ENCODE results near the gene C7orf25. TPM values are rescaled to one million over a fixed set of nuclear protein-coding genes. Genes with fewer than 3 reads are reported as not detected.

C7orf25 gene
- total and polyA plus RNA-seq, 3 experiments from 2014 or later = 2.5 to 5.2 (median 4.6) TPM

- Mint-ChIP-seq H3K9me3 (no peaks in the 10 kb centered on the region), H3K36me3 (peaks cover 0 to 9% (median 0%) of the 10 kb centered on the region in 3 donors), H3K27me3 (no peaks in the 10 kb centered on the region), H3K4me3 (peak overlapping the region; percentile 45 to 97 (median 91)), H3K4me1 (peaks cover 24 to 54% (median 45%) of the 10 kb centered on the region in 3 donors), H3K27ac (peak overlapping the region in 1 of 8 donors; percentile 88)
- Histone ChIP-seq H3K36me3 (ENCODE audit: insufficient read depth, low read length) (peaks cover 3% of the 10 kb centered on the region), H3K27ac (ENCODE audit: low read depth, low read length) (no peak overlapping the region), H3K27me3 (ENCODE audit: insufficient read depth, low read length, poor library complexity, severe bottlenecking) (no peaks in the 10 kb centered on the region), H3K4me3 (ENCODE audit: low read length) (no peak overlapping the region), H3K4me1 (ENCODE audit: insufficient read depth, low read length) (peaks cover 34% of the 10 kb centered on the region), H3K9me3 (ENCODE audit: low read length) (no peaks in the 10 kb centered on the region)
- DNase-seq = no peak
- CTCF ChIA-PET = interaction anchor here (1.6 kb wide), 1 partner anchor 10 kb away, joined by 4 read pairs; no protein-coding TSS in a partner anchor
- POLR2A ChIA-PET = interaction anchor here (1.3 kb wide), 1 partner anchor 22 kb away, joined by 7 read pairs; the partner anchor contains the start of genes MRPL32 and PSMA2
These were observed 1.6 kb downstream of the C7orf25 start for GRCh38 chr7:42910306-42910705.

- no peak for DNase-seq
- H3K27me3 Mint-ChIP-seq = no peaks in the 10 kb centered on the region
- no peak overlapping the region for H3K4me3 Mint-ChIP-seq
- H3K27ac Mint-ChIP-seq = no peak overlapping the region
- no peak overlapping the region for H3K4me3 ChIP-seq (ENCODE audit: low read length)
- ChIA-PET POLR2A (no interaction called here), CTCF (interaction anchor here (1.2 kb wide), 1 partner anchor 675 kb away, joined by 3 read pairs; no protein-coding TSS in a partner anchor)
- no peaks in the 10 kb centered on the region for H3K9me3 Mint-ChIP-seq
- no peaks in the 10 kb centered on the region for H3K27me3 ChIP-seq (ENCODE audit: insufficient read depth, low read length, poor library complexity, severe bottlenecking)
- no peaks in the 10 kb centered on the region for H3K9me3 ChIP-seq (ENCODE audit: low read length)
- peaks cover 19 to 38% (median 28%) of the 10 kb centered on the region in 3 donors for H3K4me1 Mint-ChIP-seq
- peaks cover 0 to 5% (median 0%) of the 10 kb centered on the region in 3 donors for H3K36me3 Mint-ChIP-seq
- H3K36me3 ChIP-seq (ENCODE audit: insufficient read depth, low read length) = peaks cover 3% of the 10 kb centered on the region
- peaks cover 20% of the 10 kb centered on the region for H3K4me1 ChIP-seq (ENCODE audit: insufficient read depth, low read length)
- no peak overlapping the region for H3K27ac ChIP-seq (ENCODE audit: low read depth, low read length)
These were observed 4.6 kb downstream of the C7orf25 start for GRCh38 chr7:42907316-42907715.

DNA sequence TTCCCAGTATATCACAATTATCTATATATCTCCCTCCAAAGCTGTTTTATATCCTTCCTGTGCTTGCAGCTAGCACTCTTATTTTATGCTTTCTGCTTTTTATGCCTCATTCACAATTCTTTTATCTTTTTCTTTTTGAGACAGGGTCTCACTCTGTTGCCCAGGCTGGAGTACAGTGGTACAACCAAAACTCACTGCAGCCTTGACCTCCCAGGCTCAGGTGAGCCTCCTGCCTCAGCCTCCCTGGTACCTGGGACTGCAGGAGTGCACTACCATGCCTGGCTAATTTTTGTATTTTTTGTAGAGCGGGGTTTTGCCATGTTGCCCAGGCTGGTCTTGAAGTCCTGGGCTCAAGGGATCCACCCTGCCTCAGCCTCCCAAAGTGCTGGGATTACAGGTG, 5.7 kb downstream of the C7orf25 start:
- no peak overlapping the region for H3K4me3 Mint-ChIP-seq
- H3K9me3 ChIP-seq (ENCODE audit: low read length) = no peaks in the 10 kb centered on the region
- H3K9me3 Mint-ChIP-seq = no peaks in the 10 kb centered on the region
- H3K4me3 ChIP-seq (ENCODE audit: low read length) = no peak overlapping the region
- POLR2A ChIA-PET = no interaction called here
- no peaks in the 10 kb centered on the region for H3K36me3 Mint-ChIP-seq
- CTCF ChIA-PET = interaction anchor here (1.2 kb wide), 1 partner anchor 676 kb away, joined by 3 read pairs; no protein-coding TSS in a partner anchor
- H3K27ac Mint-ChIP-seq = no peak overlapping the region
- no peak for DNase-seq
- H3K27me3 ChIP-seq (ENCODE audit: insufficient read depth, low read length, poor library complexity, severe bottlenecking) = no peaks in the 10 kb centered on the region
- peaks cover 13 to 29% (median 19%) of the 10 kb centered on the region in 3 donors for H3K4me1 Mint-ChIP-seq
- H3K4me1 ChIP-seq (ENCODE audit: insufficient read depth, low read length) = peaks cover 15% of the 10 kb centered on the region
- no peak overlapping the region for H3K27ac ChIP-seq (ENCODE audit: low read depth, low read length)
- H3K27me3 Mint-ChIP-seq = no peaks in the 10 kb centered on the region
- peaks cover 3% of the 10 kb centered on the region for H3K36me3 ChIP-seq (ENCODE audit: insufficient read depth, low read length)

DNA sequence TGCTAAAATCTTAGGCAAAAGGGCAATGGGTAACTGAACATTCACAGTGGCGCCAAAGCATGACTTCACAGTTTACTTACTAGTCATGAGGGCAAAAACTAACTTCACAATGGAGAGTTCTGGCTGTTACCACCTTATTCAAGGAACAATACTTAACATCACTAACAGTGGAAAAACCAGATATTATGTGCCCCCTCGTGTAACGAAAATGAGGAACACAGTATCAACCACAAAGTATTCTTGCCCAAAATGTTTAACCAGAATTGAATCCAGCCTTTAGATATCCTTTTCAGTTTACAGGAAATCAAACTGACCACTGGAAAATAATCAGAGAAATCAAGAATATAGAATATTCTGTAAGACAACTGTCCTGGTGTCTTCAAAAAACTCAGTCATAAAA, 9.5 kb downstream of the C7orf25 start:
- Mint-ChIP-seq H3K4me3 (no peak overlapping the region), H3K36me3 (peaks cover 0 to 2% (median 0%) of the 10 kb centered on the region in 3 donors), H3K9me3 (no peaks in the 10 kb centered on the region), H3K27ac (no peak overlapping the region), H3K4me1 (no peaks in the 10 kb centered on the region), H3K27me3 (peaks cover 0 to 2% of the 10 kb centered on the region in 2 donors)
- CTCF ChIA-PET = no interaction called here
- DNase-seq = no peak
- Histone ChIP-seq H3K27ac (ENCODE audit: low read depth, low read length) (no peak overlapping the region), H3K4me1 (ENCODE audit: insufficient read depth, low read length) (no peaks in the 10 kb centered on the region), H3K27me3 (ENCODE audit: insufficient read depth, low read length, poor library complexity, severe bottlenecking) (no peaks in the 10 kb centered on the region), H3K36me3 (ENCODE audit: insufficient read depth, low read length) (no peaks in the 10 kb centered on the region), H3K9me3 (ENCODE audit: low read length) (no peaks in the 10 kb centered on the region), H3K4me3 (ENCODE audit: low read length) (no peak overlapping the region)
- POLR2A ChIA-PET = no interaction called here

DNA sequence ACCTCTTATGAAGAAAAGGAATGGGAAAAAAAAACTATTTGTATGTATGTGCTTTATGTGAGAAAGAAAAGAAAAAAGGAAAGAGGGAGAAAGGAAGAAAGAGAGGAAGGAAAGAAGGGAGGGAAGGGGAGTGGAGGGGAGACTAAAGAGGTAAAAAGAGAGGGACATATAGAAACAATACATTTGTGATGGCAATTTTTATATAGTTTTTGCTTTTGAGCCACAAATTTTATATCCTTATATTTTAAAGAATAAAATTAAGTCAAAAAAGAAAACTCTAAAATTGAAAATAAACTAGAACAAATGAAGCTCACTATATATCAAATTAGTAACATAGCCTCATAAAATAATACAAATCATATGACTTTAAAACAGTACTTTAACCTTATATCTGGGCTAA, 11.0 kb downstream of the C7orf25 start:
- DNase-seq = no peak
- H3K27me3 Mint-ChIP-seq = peaks cover 0 to 2% of the 10 kb centered on the region in 2 donors
- Histone ChIP-seq H3K27ac (ENCODE audit: low read depth, low read length) (no peak overlapping the region), H3K36me3 (ENCODE audit: insufficient read depth, low read length) (no peaks in the 10 kb centered on the region), H3K4me1 (ENCODE audit: insufficient read depth, low read length) (no peaks in the 10 kb centered on the region), H3K27me3 (ENCODE audit: insufficient read depth, low read length, poor library complexity, severe bottlenecking) (no peaks in the 10 kb centered on the region), H3K9me3 (ENCODE audit: low read length) (no peaks in the 10 kb centered on the region), H3K4me3 (ENCODE audit: low read length) (no peak overlapping the region)
- CTCF ChIA-PET = no interaction called here
- H3K9me3 Mint-ChIP-seq = peaks cover 0 to 2% (median 0%) of the 10 kb centered on the region in 5 donors
- H3K4me1 Mint-ChIP-seq = no peaks in the 10 kb centered on the region
- H3K36me3 Mint-ChIP-seq = peaks cover 0 to 7% (median 4%) of the 10 kb centered on the region in 3 donors
- H3K4me3 Mint-ChIP-seq = no peak overlapping the region
- H3K27ac Mint-ChIP-seq = no peak overlapping the region
- POLR2A ChIA-PET = no interaction called here

DNA sequence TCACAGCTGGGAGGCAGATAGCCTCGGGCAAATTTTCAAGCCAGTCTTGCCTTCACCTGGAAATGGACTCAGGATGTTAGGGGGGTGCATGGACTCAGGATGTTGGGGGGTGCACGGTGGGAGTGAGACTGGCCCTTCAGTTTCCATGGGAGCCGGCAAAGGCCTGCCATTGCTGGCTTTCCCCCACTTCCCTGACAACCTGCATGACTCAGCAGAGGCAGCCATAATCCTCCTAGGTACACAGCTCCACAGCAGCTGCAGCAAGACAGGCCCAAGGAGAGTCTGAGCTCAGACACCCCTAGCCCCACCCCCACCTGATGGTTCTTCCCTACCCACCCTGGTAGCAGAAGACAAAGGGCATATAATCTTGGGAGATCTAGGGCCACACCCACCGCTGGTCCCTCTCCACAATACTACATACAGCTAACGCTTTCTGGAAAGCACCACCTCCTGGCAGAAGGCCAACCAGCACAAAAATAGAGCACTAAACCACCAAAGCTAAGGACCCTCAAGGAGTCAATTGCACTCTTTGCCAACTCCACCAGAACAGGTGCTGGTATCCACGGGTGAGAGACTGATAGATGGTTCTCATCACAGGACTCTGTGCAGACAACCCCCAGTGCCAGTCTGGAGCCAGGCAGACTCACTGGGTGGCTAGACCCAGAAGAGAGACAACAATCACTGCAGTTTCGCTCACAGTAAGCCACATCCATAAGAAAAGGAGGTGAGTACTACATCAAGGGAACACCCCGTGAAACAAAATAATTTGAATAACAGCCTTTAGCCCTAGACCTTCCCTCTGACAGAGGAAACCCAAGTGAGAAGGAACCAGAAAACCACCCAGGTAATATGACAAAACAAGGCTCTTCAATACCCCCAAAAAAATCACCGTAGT, 18.3 kb downstream of the C7orf25 start:
- POLR2A ChIA-PET = no interaction called here
- peaks cover 9 to 27% (median 13%) of the 10 kb centered on the region in 3 donors for H3K36me3 Mint-ChIP-seq
- H3K27ac Mint-ChIP-seq = no peak overlapping the region
- Histone ChIP-seq H3K9me3 (ENCODE audit: low read length) (no peaks in the 10 kb centered on the region), H3K36me3 (ENCODE audit: insufficient read depth, low read length) (no peaks in the 10 kb centered on the region), H3K27ac (ENCODE audit: low read depth, low read length) (no peak overlapping the region), H3K27me3 (ENCODE audit: insufficient read depth, low read length, poor library complexity, severe bottlenecking) (no peaks in the 10 kb centered on the region), H3K4me1 (ENCODE audit: insufficient read depth, low read length) (no peaks in the 10 kb centered on the region), H3K4me3 (ENCODE audit: low read length) (no peak overlapping the region)
- no peak overlapping the region for H3K4me3 Mint-ChIP-seq
- peaks cover 7 to 8% (median 8%) of the 10 kb centered on the region in 3 donors for H3K4me1 Mint-ChIP-seq
- no peak for DNase-seq
- H3K9me3 Mint-ChIP-seq = peaks cover 2 to 20% (median 15%) of the 10 kb centered on the region in 5 donors
- CTCF ChIA-PET = no interaction called here
- H3K27me3 Mint-ChIP-seq = peaks cover 7 to 27% of the 10 kb centered on the region in 2 donors

- no peak overlapping the region for H3K27ac ChIP-seq (ENCODE audit: low read depth, low read length)
- H3K27me3 ChIP-seq (ENCODE audit: insufficient read depth, low read length, poor library complexity, severe bottlenecking) = no peaks in the 10 kb centered on the region
- no peak for DNase-seq
- H3K9me3 ChIP-seq (ENCODE audit: low read length) = no peaks in the 10 kb centered on the region
- H3K4me1 Mint-ChIP-seq = peaks cover 19 to 24% (median 22%) of the 10 kb centered on the region in 3 donors
- H3K9me3 Mint-ChIP-seq = no peaks in the 10 kb centered on the region
- H3K27me3 Mint-ChIP-seq = peaks cover 9 to 31% of the 10 kb centered on the region in 2 donors
- peaks cover 10% of the 10 kb centered on the region for H3K4me1 ChIP-seq (ENCODE audit: insufficient read depth, low read length)
- peaks cover 0 to 1% (median 0%) of the 10 kb centered on the region in 3 donors for H3K36me3 Mint-ChIP-seq
- H3K4me3 ChIP-seq (ENCODE audit: low read length) = no peak overlapping the region
- H3K36me3 ChIP-seq (ENCODE audit: insufficient read depth, low read length) = no peaks in the 10 kb centered on the region
- peak overlapping the region in 4 of 8 donors; percentile 10 to 84 (median 78) for H3K27ac Mint-ChIP-seq
- ChIA-PET POLR2A (no interaction called here), CTCF (no interaction called here)
- H3K4me3 Mint-ChIP-seq = peak overlapping the region; percentile 24 to 86 (median 82)
These were observed 24.9 kb downstream of the C7orf25 start for GRCh38 chr7:42886893-42887505.

- CTCF ChIA-PET = no interaction called here
- POLR2A ChIA-PET = no interaction called here
These were observed 25.7 kb downstream of the C7orf25 start for GRCh38 chr7:42886129-42886528.

More at GRCh38 chr7:42886129-42886528, 25.7 kb downstream of the C7orf25 start:
- H3K27ac Mint-ChIP-seq = no peak overlapping the region
- Histone ChIP-seq H3K27me3 (ENCODE audit: insufficient read depth, low read length, poor library complexity, severe bottlenecking) (no peaks in the 10 kb centered on the region), H3K4me1 (ENCODE audit: insufficient read depth, low read length) (peaks cover 10% of the 10 kb centered on the region), H3K27ac (ENCODE audit: low read depth, low read length) (no peak overlapping the region), H3K9me3 (ENCODE audit: low read length) (no peaks in the 10 kb centered on the region), H3K36me3 (ENCODE audit: insufficient read depth, low read length) (no peaks in the 10 kb centered on the region), H3K4me3 (ENCODE audit: low read length) (no peak overlapping the region)
- peaks cover 13 to 23% of the 10 kb centered on the region in 2 donors for H3K27me3 Mint-ChIP-seq
- no peak overlapping the region for H3K4me3 Mint-ChIP-seq
- H3K9me3 Mint-ChIP-seq = no peaks in the 10 kb centered on the region
- no peaks in the 10 kb centered on the region for H3K36me3 Mint-ChIP-seq
- peaks cover 19 to 24% (median 22%) of the 10 kb centered on the region in 3 donors for H3K4me1 Mint-ChIP-seq
- no peak for DNase-seq

Data from CD8-positive, alpha-beta memory T cell (primary cell).